NB4 (cell line): ENCODE results near the gene SCML1.

Experiments
- CTCF ChIP-seq: IDR thresholded peaks from one replicate; pipeline ENCODE4 v1.5.1; 2012; ENCODE audit warnings: low read depth, low read length
- POLR2A ChIP-seq: IDR thresholded peaks from 2 replicates; pipeline ENCODE4 v1.6.1; 2011; ENCODE audit warnings: mild to moderate bottlenecking; ENCODE audit not compliant: insufficient read length; ENCODE audit errors: extremely low read depth
- TF ChIP-seq, protein P1 (sequence below): IDR thresholded peaks from 2 replicates; pipeline ENCODE4 v1.6.1; 2011; ENCODE audit warnings: low read depth, low read length

- TF ChIP-seq CTCF: no peak
- no peak for TF ChIP-seq POLR2A
- TF ChIP-seq, protein P1, sequence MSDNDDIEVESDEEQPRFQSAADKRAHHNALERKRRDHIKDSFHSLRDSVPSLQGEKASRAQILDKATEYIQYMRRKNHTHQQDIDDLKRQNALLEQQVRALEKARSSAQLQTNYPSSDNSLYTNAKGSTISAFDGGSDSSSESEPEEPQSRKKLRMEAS: no peak
Observed at GRCh38 chrX:17737710-17737985, 355 bp downstream of the SCML1 start.
